Head of caudate nucleus (tissue), 42 donors: Measurements from ENCODE around the gene AGBL1.

Experiments used
- DNase-seq, 42 donors: peaks; one replicate each; pipeline versions ENCODE4 v3.0.0 to v3.0.0-alpha.2; 2020 to 2021; ENCODE audit warnings: mixed read lengths in 7 of 42
- intact Hi-C: fragments of 100-400 bp; cut with DNase I; formaldehyde crosslinking; loops from one replicate; pipeline ENCODE4 v1.15.0; 2022

AGBL1 gene

GRCh38 chr15:86213420-86213819 is 133.7 kb downstream of the AGBL1 start:
- DNase-seq: no peak
- intact Hi-C loops: no loop called here

- no peak for DNase-seq
- intact Hi-C loops: no loop called here
Measured at GRCh38 chr15:86213888-86214287, 134.2 kb downstream of the AGBL1 start.

- intact Hi-C loops: no loop called here
- no peak for DNase-seq
Measured at GRCh38 chr15:86221119-86221518, 141.4 kb downstream of the AGBL1 start.

GRCh38 chr15:86229306-86229705 is 149.6 kb downstream of the AGBL1 start:
- intact Hi-C loops: no loop called here
- no peak for DNase-seq

GRCh38 chr15:86229936-86230335 is 150.3 kb downstream of the AGBL1 start:
- intact Hi-C loops: no loop called here
- no peak for DNase-seq

- DNase-seq: peak in 38 of 42 donors; percentile 2 to 69 (median 28)
- intact Hi-C loops: no loop called here
Measured at GRCh38 chr15:86231864-86232721, 152.4 kb downstream of the AGBL1 start.

- DNase-seq: no peak
- intact Hi-C loops: no loop called here
Measured at GRCh38 chr15:86235667-86236066, 156.0 kb downstream of the AGBL1 start.

GRCh38 chr15:86236356-86237110 is 156.9 kb downstream of the AGBL1 start:
- DNase-seq: peak in 1 of 42 donors; percentile 12
- intact Hi-C loops: no loop called here

- intact Hi-C loops: no loop called here
- DNase-seq: no peak
Measured at GRCh38 chr15:86237111-86237500, 157.4 kb downstream of the AGBL1 start.

GRCh38 chr15:86247249-86247955 is 167.7 kb downstream of the AGBL1 start:
- DNase-seq: no peak

GRCh38 chr15:86255247-86255646 is 175.6 kb downstream of the AGBL1 start:
- intact Hi-C loops: no loop called here
- no peak for DNase-seq

More at GRCh38 chr15:86247249-86247955, 167.7 kb downstream of the AGBL1 start:
- intact Hi-C loops: no loop called here

- intact Hi-C loops: no loop called here
- DNase-seq: no peak
Measured at GRCh38 chr15:86256628-86257027, 177.0 kb downstream of the AGBL1 start.

- no peak for DNase-seq
- intact Hi-C loops: no loop called here
Measured at GRCh38 chr15:86259589-86259988, 179.9 kb downstream of the AGBL1 start.

- intact Hi-C loops: no loop called here
- no peak for DNase-seq
Measured at GRCh38 chr15:86263230-86263629, 183.6 kb downstream of the AGBL1 start.

GRCh38 chr15:86266896-86267484 is 187.3 kb downstream of the AGBL1 start:
- intact Hi-C loops: no loop called here
- DNase-seq: no peak

- intact Hi-C loops: no loop called here
- DNase-seq: no peak
Measured at GRCh38 chr15:86267892-86268291, 188.2 kb downstream of the AGBL1 start.

GRCh38 chr15:86268558-86268957 is 188.9 kb downstream of the AGBL1 start:
- no peak for DNase-seq
- intact Hi-C loops: no loop called here

- intact Hi-C loops: no loop called here
Measured at GRCh38 chr15:86273309-86273708, 193.6 kb downstream of the AGBL1 start.

GRCh38 chr15:86275361-86275760 is 195.7 kb downstream of the AGBL1 start:
- no peak for DNase-seq
- intact Hi-C loops: no loop called here

More at GRCh38 chr15:86273309-86273708, 193.6 kb downstream of the AGBL1 start:
- no peak for DNase-seq
